GM18519 (cell line): ENCODE data around the gene ALAD.

Source experiments
- ATAC-seq: cut with Tn5 transposase; IDR thresholded peaks from one replicate; pipeline ENCODE4 v1.9.1; 2021; ENCODE audit warnings: mild to moderate bottlenecking, moderate library complexity; ENCODE audit not compliant: unreplicated experiment, low FRiP score

ALAD gene

DNA sequence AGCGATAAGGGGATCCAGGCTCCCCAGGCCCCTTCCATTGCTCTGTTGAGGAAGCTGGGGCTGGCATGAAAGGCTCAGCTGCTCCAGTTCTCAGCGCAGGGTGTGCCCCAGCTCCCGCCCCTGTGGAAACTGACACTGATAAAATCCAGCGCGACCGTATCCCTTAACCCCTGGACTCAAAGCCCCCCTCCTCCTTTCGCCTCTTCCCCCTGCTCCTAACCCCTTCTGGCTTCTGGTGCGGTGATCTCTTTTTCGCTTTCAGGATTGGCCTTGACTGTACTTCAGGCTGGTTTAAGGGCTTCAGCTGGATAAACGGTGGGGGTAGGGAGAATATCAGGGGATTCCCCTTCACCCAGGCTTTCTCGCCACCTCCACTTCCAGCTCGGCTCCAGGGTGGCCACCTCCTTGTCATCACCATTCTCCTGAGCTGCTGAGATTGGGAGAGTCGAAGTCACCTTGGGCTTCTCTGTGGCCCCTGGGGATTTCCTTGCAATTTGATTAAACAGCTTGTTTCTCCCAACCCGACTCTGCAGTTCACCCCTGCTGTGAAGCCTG lies 50.9 kb downstream of the ALAD start:
- no peak for ATAC-seq

DNA sequence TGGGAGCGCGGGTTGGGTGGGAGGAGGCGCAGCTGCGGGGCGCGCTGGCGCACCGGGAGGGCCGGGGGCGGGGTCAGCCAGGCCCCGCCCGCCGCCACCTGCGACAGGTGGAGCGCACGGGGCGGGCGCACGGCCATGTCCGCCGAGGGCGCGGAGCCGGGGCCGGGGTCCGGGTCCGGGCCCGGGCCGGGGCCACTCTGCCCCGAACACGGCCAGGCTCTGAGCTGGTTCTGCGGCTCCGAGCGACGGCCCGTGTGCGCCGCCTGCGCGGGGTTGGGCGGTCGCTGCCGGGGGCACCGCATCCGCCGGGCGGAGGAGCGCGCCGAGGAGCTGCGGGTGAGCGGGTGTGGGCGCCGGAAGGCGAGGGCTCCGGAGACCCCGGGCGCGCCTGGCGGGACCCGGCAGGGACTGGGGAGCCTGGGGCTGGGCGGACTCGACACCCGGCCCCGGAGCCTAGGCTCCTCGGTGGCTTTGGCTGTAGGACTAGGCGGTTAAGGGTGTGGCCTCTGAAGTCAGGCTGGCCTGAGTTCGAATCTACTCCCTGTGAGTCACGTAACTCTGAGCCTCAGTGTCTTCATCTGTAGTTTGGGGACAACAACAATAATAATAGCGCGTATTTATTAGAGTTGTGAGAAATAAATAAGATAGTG lies 51.5 kb downstream of the ALAD start, which contains the start of gene BSPRY:
Gene BSPRY (plus strand): TSS at position 97 of the 650 bp plus-strand sequence. CDS start 39 bp downstream, at position 136.
- no peak for ATAC-seq

DNA sequence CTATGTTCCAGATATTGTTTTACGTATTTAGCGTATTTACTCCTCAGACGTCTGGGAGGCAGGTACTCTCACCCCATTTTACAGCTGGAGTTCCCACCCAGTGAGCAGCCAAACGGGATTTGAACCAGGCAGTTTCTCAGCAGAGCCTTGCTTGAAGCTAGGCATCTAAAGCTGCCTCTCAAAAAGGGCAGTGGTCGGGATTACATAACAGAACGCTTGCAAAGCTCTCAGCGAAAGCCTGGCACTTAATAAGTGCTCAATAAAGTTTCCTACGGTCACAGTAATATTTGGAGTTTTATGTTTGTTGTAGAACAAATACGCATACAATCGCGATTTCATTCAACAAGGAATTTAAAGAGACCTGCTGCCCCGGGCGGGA lies 52.0 kb downstream of the ALAD start:
- no peak for ATAC-seq

DNA sequence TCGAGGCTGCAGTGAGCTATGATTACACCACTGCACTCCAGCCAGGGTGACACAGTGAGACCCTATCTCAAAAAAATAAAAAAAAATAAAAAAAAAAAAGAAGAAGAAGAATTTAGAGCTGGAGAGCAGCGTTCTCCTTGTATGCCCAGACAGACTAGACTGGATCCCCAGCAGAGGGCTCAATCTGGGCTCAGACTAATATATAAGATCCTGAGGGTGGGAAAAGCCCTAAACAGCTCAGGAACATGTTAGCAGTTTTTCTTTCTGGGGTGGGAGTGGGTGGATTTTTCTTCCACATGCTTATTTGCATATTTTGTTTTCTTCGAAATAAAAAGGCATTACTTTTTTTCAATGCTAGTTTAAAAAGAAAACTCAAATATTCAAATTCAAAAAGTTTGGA lies 52.6 kb downstream of the ALAD start:
- ATAC-seq = no peak

DNA sequence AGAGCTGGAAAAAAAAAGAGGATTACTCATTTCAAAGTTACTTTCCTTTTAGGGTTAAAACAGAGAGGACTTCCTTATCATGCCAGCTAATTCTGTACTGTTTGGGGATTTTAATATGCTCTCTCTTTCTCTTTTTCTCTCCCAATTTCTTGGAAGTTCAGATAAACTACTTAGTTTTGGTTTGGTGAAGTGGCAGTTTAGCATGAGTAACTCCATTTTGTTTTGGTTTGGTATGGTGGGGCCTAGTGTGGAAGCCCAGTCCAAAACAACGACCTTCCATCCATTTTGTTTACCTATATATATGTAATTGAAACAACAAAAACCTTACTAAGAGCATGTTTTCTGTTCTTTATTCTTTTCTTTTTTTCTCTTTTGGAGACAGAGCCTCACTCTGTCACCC lies 55.4 kb downstream of the ALAD start:
- ATAC-seq = no peak

DNA sequence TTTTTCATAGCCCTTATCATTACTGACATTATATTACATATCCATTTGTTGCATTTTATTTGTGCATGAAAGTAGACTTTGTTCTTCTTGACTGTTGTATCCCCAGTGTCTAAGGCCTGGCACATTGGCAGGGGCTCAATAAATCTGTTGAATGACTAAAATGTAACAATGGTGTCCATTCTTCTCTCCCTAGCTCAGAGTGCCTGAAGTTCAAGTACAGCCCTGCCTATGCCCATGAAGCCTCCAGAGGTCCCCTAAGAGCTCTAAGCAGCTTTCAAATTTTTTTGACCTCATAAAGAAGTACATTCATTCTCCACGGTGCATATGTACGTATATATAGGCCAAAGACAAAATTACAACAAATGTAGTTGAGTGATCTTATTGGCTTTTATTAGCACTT lies 55.9 kb downstream of the ALAD start:
- no peak for ATAC-seq

DNA sequence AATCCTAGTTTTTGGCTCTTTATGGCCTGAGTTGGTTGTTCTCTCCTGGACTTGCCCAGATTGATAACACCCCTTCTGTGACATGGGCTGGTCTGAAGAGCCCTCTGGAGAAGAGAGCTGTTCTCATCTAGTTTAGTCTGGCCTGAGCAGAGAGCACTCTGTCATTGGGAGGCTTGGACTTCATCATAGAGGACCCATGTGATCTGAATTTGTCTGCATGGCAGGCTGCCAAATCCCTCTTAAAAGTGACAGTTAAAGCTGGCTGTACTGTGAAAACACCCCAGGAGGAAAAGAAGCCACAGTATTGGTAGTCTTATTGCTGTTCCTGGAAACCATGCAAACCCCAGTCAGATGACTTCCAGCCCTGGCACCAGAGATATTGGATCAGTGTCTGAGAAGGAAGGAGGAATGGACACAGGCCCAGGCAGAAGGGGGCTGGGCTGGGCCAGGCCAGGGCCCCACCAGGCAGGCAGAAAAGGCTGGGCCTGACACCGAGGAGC lies 57.3 kb downstream of the ALAD start:
- ATAC-seq = no peak

DNA sequence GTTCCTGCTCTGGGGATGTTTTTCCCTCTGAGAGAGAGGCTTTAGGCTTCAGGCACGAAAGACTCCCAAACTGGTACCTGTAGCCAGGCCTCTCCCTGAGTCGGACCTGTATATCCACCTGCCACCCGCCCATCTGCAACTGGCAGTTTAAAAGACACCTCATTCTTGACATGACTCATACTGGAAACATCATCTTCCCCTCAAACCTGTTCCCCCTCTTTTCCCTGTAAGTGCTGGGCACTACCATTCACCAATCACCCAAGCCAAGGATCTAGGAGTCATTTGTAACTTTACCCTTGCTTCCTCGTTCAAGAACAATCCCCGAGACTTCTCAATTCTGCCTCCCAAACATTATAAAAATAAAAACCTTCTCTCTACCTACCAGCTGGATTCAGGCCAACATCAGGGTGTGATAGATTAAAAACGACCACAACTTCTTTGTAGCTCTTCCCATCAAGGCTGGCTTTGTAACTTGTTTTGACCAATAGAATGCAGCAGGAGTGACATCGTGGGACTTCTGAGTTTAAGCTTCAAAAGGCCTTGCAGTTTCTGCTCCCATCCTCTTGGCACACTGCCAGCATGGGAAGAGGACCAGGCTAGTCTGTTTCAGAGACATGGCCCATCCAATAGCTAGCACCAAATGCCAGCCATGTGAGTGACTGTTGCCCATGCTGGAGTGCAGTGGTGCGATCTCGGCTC lies 59.2 kb downstream of the ALAD start:
- no peak for ATAC-seq

DNA sequence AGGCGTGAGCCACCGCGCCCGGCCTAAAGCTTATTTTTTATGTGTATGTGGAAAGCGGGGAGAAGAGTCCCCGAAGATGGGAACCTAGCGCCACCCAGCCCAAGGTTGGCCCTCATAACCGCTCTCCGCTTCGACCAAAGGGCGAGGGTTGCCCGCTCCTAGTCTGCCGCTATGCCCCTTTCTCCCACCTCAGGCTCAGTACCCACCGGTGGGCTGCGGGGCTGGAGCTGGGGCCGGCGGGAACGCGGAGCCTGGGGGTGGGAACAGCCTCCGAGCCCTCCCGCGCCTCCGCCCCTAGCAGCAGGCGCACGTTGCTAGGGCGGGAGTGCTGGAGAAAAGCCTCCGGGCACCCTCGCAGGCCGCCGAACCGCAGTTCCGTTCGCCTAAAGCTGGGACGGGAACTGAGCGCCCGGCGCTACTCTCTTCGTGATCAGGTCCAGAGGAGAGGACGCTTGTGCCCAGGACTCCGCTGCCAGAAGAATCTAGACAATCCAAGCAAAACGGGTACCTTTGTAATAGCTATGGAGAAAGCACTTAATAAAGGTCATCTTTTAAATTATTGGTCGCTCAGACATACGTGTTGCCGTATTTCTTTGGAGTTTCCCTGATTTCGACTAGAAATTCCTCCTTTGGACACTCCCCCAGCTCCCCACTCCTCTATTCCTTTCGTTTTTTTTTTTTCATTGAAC lies 60.9 kb downstream of the ALAD start, which contains the start of gene WDR31:
Gene WDR31 (minus strand): TSS at position 265 of the 689 bp plus-strand sequence. CDS start 8,253 bp downstream, outside the sequence.
- ATAC-seq = peak; percentile 86

DNA sequence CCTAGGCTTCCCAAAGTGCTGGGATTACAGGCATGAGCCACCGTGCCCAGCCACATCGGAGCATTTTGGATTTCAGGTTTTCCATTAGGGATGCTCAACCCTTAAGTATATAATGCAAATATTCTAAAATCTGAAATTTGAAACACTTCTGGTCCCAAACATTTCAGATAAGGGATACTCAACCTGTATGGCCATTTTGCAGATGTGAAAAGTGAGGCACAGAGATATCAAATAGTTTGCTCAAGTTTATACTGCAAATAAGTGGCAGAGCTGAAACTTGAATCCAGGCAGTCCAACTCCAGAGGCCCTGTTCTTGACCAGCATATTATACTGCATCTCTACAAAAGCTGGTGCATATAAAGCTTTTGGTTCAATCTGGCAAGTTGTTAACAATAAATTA lies 63.4 kb downstream of the ALAD start:
- ATAC-seq = no peak
